ENCODE measurements around the gene DAZAP1. TPM values are rescaled to one million over a fixed set of nuclear protein-coding genes. Genes with fewer than 3 reads are reported as not detected.

The DAZAP1 gene
- 177 and 178 TPM in 2 replicates for total RNA-seq (2014; rRNA removed)
- percentile 78 among the genes with signal in this experiment for Bru-seq, nascent RNA
- BruChase-seq, experiment 1, labeled RNA remaining after a 6-hour chase: percentile 90 among the genes with signal in this experiment
- BruChase-seq, experiment 2, labeled RNA remaining after a 2-hour chase: percentile 92 among the genes with signal in this experiment
- long read RNA-seq, transcript DAZAP1-201 (12 exons, 2,160 nt): minor isoform, 16 of 84 reads
- long read RNA-seq, transcript DAZAP1-211 (12 exons, 2,157 nt): minor isoform, 7 of 84 reads
- long read RNA-seq, transcript DAZAP1-208 (1 exons, 3,642 nt): major isoform, 34 of 84 reads
- long read RNA-seq, partial matches to known transcripts: 13 of 84 reads
- long read RNA-seq, other reads (novel, unspliced or antisense): 11 of 84 reads

GRCh38 chr19:1407528-1408299 lies at the start of gene DAZAP1:
Gene DAZAP1, plus strand, starts transcription at chr19:1407586. Its CDS starts 188 bp downstream, at chr19:1407774.
- Histone ChIP-seq H3K79me2 (ENCODE audit: low read length) (peaks cover 50% of the 10 kb centered on the region), H2AFZ (ENCODE audit: low read length) (peak within 1 kb of the TSS; percentile 75), H3K27ac (ENCODE audit: low read length) (peak within 1 kb of the TSS; percentile 77), H3K4me1 (ENCODE audit: insufficient read depth, low read length) (peaks cover 28% of the 10 kb centered on the region), H4K20me1 (ENCODE audit: low read length) (peaks cover 34% of the 10 kb centered on the region), H3K27me3 (ENCODE audit: low read length) (no peaks in the 10 kb centered on the region), H3K9me2 (replicated peaks; ENCODE audit: low read length) (no peaks in the 10 kb centered on the region), H3K4me3 (ENCODE audit: low read length) (peak within 1 kb of the TSS; percentile 80), H3K36me3 (ENCODE audit: low read depth, low read length) (no peaks in the 10 kb centered on the region), H3F3A (ENCODE audit: low read length, unreplicated experiment) (no peaks in the 10 kb centered on the region), H3K9me3 (ENCODE audit: low read length) (no peaks in the 10 kb centered on the region), H3K4me2 (ENCODE audit: low read length) (peak within 1 kb of the TSS; percentile 90), H3K9ac (ENCODE audit: low read length) (peak within 1 kb of the TSS; percentile 100)
- intact Hi-C loops (cut with micrococcal nuclease): no loop called here
- no peak for DNase-seq
- peak; percentile 9 for ATAC-seq
- ChIA-PET POLR2A (ENCODE audit: unreplicated experiment) (no interaction called here), CTCF (no interaction called here)
- no TSS peak for BruUV-seq (replicated peaks)
- TF ChIP-seq CTCF (conservative IDR thresholded peaks at IDR 0.05; ENCODE audit: low read depth, low read length) (no peak), EZH2 (IDR thresholded peaks at IDR 0.05; ENCODE audit: low read length, unreplicated experiment) (no peak), EZH2phosphoT487 (IDR thresholded peaks at IDR 0.05; ENCODE audit: borderline replicate concordance, low read length) (no peak)

- H3F3A ChIP-seq (ENCODE audit: low read length, unreplicated experiment): no peaks in the 10 kb centered on the region
- ATAC-seq (no peak), DNase-seq (no peak)
- H3K4me2 ChIP-seq (ENCODE audit: low read length): no peak overlapping the region
- intact Hi-C loops (cut with micrococcal nuclease): no loop called here
- H3K27ac ChIP-seq (ENCODE audit: low read length): no peak overlapping the region
- H3K36me3 ChIP-seq (ENCODE audit: low read depth, low read length): no peaks in the 10 kb centered on the region; the same call in 1 of the 2 replicates
- no peaks in the 10 kb centered on the region for H3K27me3 ChIP-seq (ENCODE audit: low read length)
- no peaks in the 10 kb centered on the region for H3K9me3 ChIP-seq (ENCODE audit: low read length)
- H2AFZ ChIP-seq (ENCODE audit: low read length): no peak overlapping the region
- H4K20me1 ChIP-seq (ENCODE audit: low read length): no peaks in the 10 kb centered on the region
- no peaks in the 10 kb centered on the region for H3K9me2 ChIP-seq (replicated peaks; ENCODE audit: low read length)
- no peak overlapping the region for H3K4me3 ChIP-seq (ENCODE audit: low read length)
- H3K79me2 ChIP-seq (ENCODE audit: low read length): peaks cover 4% of the 10 kb centered on the region; the same call in 1 of the 2 replicates
- BruUV-seq (replicated peaks): no TSS peak
- no peak overlapping the region for H3K9ac ChIP-seq (ENCODE audit: low read length)
- POLR2A ChIA-PET (ENCODE audit: unreplicated experiment): no interaction called here
- CTCF ChIA-PET: no interaction called here
- H3K4me1 ChIP-seq (ENCODE audit: insufficient read depth, low read length): peaks cover 11% of the 10 kb centered on the region
- TF ChIP-seq EZH2phosphoT487 (IDR thresholded peaks at IDR 0.05; ENCODE audit: borderline replicate concordance, low read length) (no peak), EZH2 (IDR thresholded peaks at IDR 0.05; ENCODE audit: low read length, unreplicated experiment) (no peak), CTCF (conservative IDR thresholded peaks at IDR 0.05; ENCODE audit: low read depth, low read length) (no peak)
These were observed 47.1 kb upstream of the DAZAP1 start for GRCh38 chr19:1360126-1360817.
